Breast epithelium (tissue), 4 donors: ENCODE measurements around the gene PTPN4. TPM values are rescaled to one million over a fixed set of nuclear protein-coding genes. Genes with fewer than 3 reads are reported as not detected.

Source experiments
- DNase-seq, 2 donors: peaks; one replicate each; pipeline ENCODE4 v3.0.0-alpha.2; 2019; ENCODE audit warnings: low spot score in 2 of 2
- H3K27ac ChIP-seq, 2 donors: fragments of 200-600 bp; sonication (generic) in 1 of 2; one replicate each; pipeline ENCODE4 v1.5.1; 2016 to 2019; ENCODE audit warnings: mild to moderate bottlenecking in 1 of 2
- H3K27me3 ChIP-seq, 2 donors: fragments of 200-600 bp; sonication (generic) in 1 of 2; one replicate each; pipeline versions ENCODE4 v1.5.1 to v1.6.0; 2017 to 2019; ENCODE audit warnings: control low read depth in 1 of 2, mild to moderate bottlenecking in 1 of 2
- H3K36me3 ChIP-seq: fragments of 200-600 bp; one replicate; pipeline ENCODE4 v1.5.1; 2019
- H3K4me1 ChIP-seq, 2 donors: fragments of 200-600 bp; sonication (generic); one replicate each; pipeline ENCODE4 v1.5.1; 2016 to 2019; ENCODE audit warnings: control low read depth in 1 of 2
- H3K4me3 ChIP-seq, 3 donors: fragments of 200-600 bp; sonication (generic); 1 replicate in 2 of 3; 2 replicates in 1 of 3; pipeline ENCODE4 v1.5.1; 2016 to 2019; ENCODE audit warnings: mild to moderate bottlenecking in 3 of 3, moderate library complexity in 2 of 3
- H3K9me3 ChIP-seq, 2 donors: fragments of 200-600 bp; sonication (generic) in 1 of 2; one replicate each; pipeline ENCODE4 v1.5.1; 2016 to 2019; ENCODE audit warnings: control low read depth in 1 of 2
- CTCF ChIP-seq, 3 donors: fragments of 450-650 bp; IDR thresholded peaks; one replicate each; pipeline ENCODE4 v1.5.1; 2016 to 2017; ENCODE audit warnings: antibody characterized with exemption in 3 of 3, mild to moderate bottlenecking in 3 of 3, moderate library complexity in 3 of 3
- POLR2A ChIP-seq: fragments of 450-650 bp; IDR thresholded peaks from one replicate; pipeline ENCODE4 v1.6.1; 2016; ENCODE audit warnings: antibody characterized with exemption, mild to moderate bottlenecking, moderate library complexity
- POLR2AphosphoS5 ChIP-seq, 3 donors: sonication (generic); formaldehyde crosslinking; IDR thresholded peaks; one replicate each; pipeline ENCODE4 v1.6.1; 2017; ENCODE audit warnings: antibody characterized with exemption in 3 of 3
- intact Hi-C: fragments of 100-400 bp; cut with DNase I; formaldehyde crosslinking; loops from one replicate; pipeline ENCODE4 v1.15.1; 2023; ENCODE audit warnings: low total_unique reads
- total RNA-seq, 3 donors: library from RNA; depleted of rRNA; stranded (reverse); fragments of >200 nt; gene quantifications; one replicate each; pipeline ENCODE4 v1.1.0, GENCODE V29; 2016

PTPN4 gene
- total RNA-seq, 3 donors from 2014 or later, result 29.1 to 49.6 (median 38.7) TPM

GRCh38 chr2:119921825-119922224, 162.1 kb downstream of the PTPN4 start:
- Histone ChIP-seq H3K4me1 (no peaks in the 10 kb centered on the region), H3K4me3 (no peak overlapping the region), H3K9me3 (no peaks in the 10 kb centered on the region), H3K27me3 (no peaks in the 10 kb centered on the region), H3K27ac (no peak overlapping the region), H3K36me3 (no peaks in the 10 kb centered on the region)
- TF ChIP-seq CTCF (IDR thresholded peaks at IDR 0.05), result no peak
- no peak for TF ChIP-seq POLR2A
- DNase-seq, result no peak
- intact Hi-C loops, result no loop called here

GRCh38 chr2:119922699-119923098, 163.0 kb downstream of the PTPN4 start:
- Histone ChIP-seq H3K9me3 (no peaks in the 10 kb centered on the region), H3K27ac (no peak overlapping the region), H3K36me3 (no peaks in the 10 kb centered on the region), H3K4me3 (no peak overlapping the region), H3K27me3 (no peaks in the 10 kb centered on the region), H3K4me1 (no peaks in the 10 kb centered on the region)
- intact Hi-C loops, result no loop called here
- TF ChIP-seq POLR2A (no peak), POLR2AphosphoS5 (IDR thresholded peaks at IDR 0.05) (no peak), CTCF (IDR thresholded peaks at IDR 0.05) (no peak)
- DNase-seq, result no peak

- no peak overlapping the region for H3K27ac ChIP-seq
- DNase-seq, result no peak
- intact Hi-C loops, result no loop called here
- H3K4me1 ChIP-seq, result no peaks in the 10 kb centered on the region
- TF ChIP-seq CTCF (IDR thresholded peaks at IDR 0.05), result no peak
- no peak for TF ChIP-seq POLR2AphosphoS5 (IDR thresholded peaks at IDR 0.05)
- no peak for TF ChIP-seq POLR2A
- H3K4me3 ChIP-seq, result no peak overlapping the region
- H3K9me3 ChIP-seq, result no peaks in the 10 kb centered on the region
- no peaks in the 10 kb centered on the region for H3K36me3 ChIP-seq
- H3K27me3 ChIP-seq, result no peaks in the 10 kb centered on the region
These were observed 169.8 kb downstream of the PTPN4 start for GRCh38 chr2:119929537-119929936.

GRCh38 chr2:119932809-119933208, 173.1 kb downstream of the PTPN4 start:
- no peak overlapping the region for H3K27ac ChIP-seq
- no peak for DNase-seq
- intact Hi-C loops, result no loop called here
- no peaks in the 10 kb centered on the region for H3K9me3 ChIP-seq
- no peaks in the 10 kb centered on the region for H3K27me3 ChIP-seq
- no peak for TF ChIP-seq POLR2A
- no peak for TF ChIP-seq POLR2AphosphoS5 (IDR thresholded peaks at IDR 0.05)
- TF ChIP-seq CTCF (IDR thresholded peaks at IDR 0.05), result no peak
- no peaks in the 10 kb centered on the region for H3K4me1 ChIP-seq
- no peak overlapping the region for H3K4me3 ChIP-seq
- H3K36me3 ChIP-seq, result no peaks in the 10 kb centered on the region

- no peaks in the 10 kb centered on the region for H3K27me3 ChIP-seq
These were observed 174.6 kb downstream of the PTPN4 start for GRCh38 chr2:119934319-119934718.

More at GRCh38 chr2:119934319-119934718, 174.6 kb downstream of the PTPN4 start:
- Histone ChIP-seq H3K36me3 (no peaks in the 10 kb centered on the region), H3K4me1 (no peaks in the 10 kb centered on the region), H3K9me3 (no peaks in the 10 kb centered on the region), H3K4me3 (no peak overlapping the region), H3K27ac (no peak overlapping the region)
- intact Hi-C loops, result no loop called here
- no peak for DNase-seq
- TF ChIP-seq POLR2AphosphoS5 (IDR thresholded peaks at IDR 0.05) (no peak), POLR2A (no peak), CTCF (IDR thresholded peaks at IDR 0.05) (no peak)
